Measurements from ENCODE around the gene PFDN1. TPM values are rescaled to one million over a fixed set of nuclear protein-coding genes. Genes with fewer than 3 reads are reported as not detected.

Gene PFDN1
- total and polyA plus RNA-seq, 4 donors, result 14.0 to 30.8 (median 20.7) TPM

DNA sequence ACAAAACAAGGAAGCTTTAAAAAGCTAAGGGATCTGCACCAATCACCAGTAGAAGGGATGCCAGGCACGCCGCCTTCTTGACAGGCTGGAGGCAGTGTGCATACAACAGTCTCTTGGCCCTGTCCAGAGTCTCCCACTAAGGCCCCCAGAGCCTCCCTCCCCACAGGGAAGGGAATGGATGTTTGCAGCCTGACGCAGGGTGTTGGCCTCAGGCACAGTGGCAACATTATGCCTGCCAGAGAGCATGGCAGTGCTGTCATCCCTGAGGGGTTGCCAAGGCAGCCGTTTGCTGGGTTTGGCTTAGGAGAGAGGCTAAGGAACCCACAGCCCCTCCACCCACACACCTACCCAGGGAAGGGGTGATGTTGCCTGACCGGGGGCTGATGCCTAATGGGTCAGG, 38.7 kb upstream of the PFDN1 start:
- H3K9ac ChIP-seq (ENCODE audit: low read depth in 1 of 2, low read length in 2 of 2), result no peak overlapping the region
- 87% methylated on average over 5 of the region's 5 CpGs for WGBS
- TF ChIP-seq GABPA (IDR thresholded peaks at IDR 0.05 in 1 of 2, conservative IDR thresholded peaks at IDR 0.05 in 1 of 2), result no peak
- no peak for TF ChIP-seq MAX (IDR thresholded peaks at IDR 0.05)
- TF ChIP-seq JUND (IDR thresholded peaks at IDR 0.05), result no peak
- no peak for TF ChIP-seq RAD21 (IDR thresholded peaks at IDR 0.05)
- no peak for TF ChIP-seq EGR1 (IDR thresholded peaks at IDR 0.05; ENCODE audit: low read depth in 2 of 2)
- no peak for TF ChIP-seq YY1 (IDR thresholded peaks at IDR 0.05)
- TF ChIP-seq HNF4A (conservative IDR thresholded peaks at IDR 0.05), result no peak
- no peak for TF ChIP-seq NR2F2 (IDR thresholded peaks at IDR 0.05)
- no peak for TF ChIP-seq ATF3 (IDR thresholded peaks at IDR 0.05)
- TF ChIP-seq TAF1 (conservative IDR thresholded peaks at IDR 0.05), result no peak
- no peak for TF ChIP-seq HNF4G (IDR thresholded peaks at IDR 0.05)
- no peak for TF ChIP-seq RXRA (IDR thresholded peaks at IDR 0.05)
- TF ChIP-seq FOXA2 (IDR thresholded peaks at IDR 0.05), result no peak
- TF ChIP-seq, protein P1, sequence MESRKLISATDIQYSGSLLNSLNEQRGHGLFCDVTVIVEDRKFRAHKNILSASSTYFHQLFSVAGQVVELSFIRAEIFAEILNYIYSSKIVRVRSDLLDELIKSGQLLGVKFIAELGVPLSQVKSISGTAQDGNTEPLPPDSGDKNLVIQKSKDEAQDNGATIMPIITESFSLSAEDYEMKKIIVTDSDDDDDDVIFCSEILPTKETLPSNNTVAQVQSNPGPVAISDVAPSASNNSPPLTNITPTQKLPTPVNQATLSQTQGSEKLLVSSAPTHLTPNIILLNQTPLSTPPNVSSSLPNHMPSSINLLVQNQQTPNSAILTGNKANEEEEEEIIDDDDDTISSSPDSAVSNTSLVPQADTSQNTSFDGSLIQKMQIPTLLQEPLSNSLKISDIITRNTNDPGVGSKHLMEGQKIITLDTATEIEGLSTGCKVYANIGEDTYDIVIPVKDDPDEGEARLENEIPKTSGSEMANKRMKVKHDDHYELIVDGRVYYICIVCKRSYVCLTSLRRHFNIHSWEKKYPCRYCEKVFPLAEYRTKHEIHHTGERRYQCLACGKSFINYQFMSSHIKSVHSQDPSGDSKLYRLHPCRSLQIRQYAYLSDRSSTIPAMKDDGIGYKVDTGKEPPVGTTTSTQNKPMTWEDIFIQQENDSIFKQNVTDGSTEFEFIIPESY (IDR thresholded peaks at IDR 0.05), result no peak
- no peak for TF ChIP-seq SP1 (IDR thresholded peaks at IDR 0.05)
- no peak for TF ChIP-seq CTCF (IDR thresholded peaks at IDR 0.05; ENCODE audit: low read depth, low read length, missing input control)
- no peak for TF ChIP-seq FOXA1 (IDR thresholded peaks at IDR 0.05)
- no peak overlapping the region for H3K4me3 ChIP-seq (ENCODE audit: low read depth in 1 of 3, low read length in 3 of 3)
- H3K4me1 ChIP-seq (ENCODE audit: control insufficient read depth in 4 of 4, insufficient read depth in 4 of 4, low read length in 3 of 4), result peaks cover 0 to 5% (median 3%) of the 10 kb centered on the region in 4 donors
- H3K27ac ChIP-seq (ENCODE audit: low read depth in 1 of 2, low read length in 2 of 2), result no peak overlapping the region
- no peaks in the 10 kb centered on the region for H3K9me3 ChIP-seq (ENCODE audit: control insufficient read depth in 4 of 4, low read length in 3 of 4)
- H3K36me3 ChIP-seq (ENCODE audit: control insufficient read depth in 4 of 4, insufficient read depth in 3 of 4, low read depth in 1 of 4, low read length in 3 of 4), result no peaks in the 10 kb centered on the region
- DNase-seq (ENCODE audit: low spot score), result no peak
- no peaks in the 10 kb centered on the region for H3K27me3 ChIP-seq (ENCODE audit: control insufficient read depth in 4 of 4, insufficient read depth in 4 of 4, low read length in 3 of 4)

DNA sequence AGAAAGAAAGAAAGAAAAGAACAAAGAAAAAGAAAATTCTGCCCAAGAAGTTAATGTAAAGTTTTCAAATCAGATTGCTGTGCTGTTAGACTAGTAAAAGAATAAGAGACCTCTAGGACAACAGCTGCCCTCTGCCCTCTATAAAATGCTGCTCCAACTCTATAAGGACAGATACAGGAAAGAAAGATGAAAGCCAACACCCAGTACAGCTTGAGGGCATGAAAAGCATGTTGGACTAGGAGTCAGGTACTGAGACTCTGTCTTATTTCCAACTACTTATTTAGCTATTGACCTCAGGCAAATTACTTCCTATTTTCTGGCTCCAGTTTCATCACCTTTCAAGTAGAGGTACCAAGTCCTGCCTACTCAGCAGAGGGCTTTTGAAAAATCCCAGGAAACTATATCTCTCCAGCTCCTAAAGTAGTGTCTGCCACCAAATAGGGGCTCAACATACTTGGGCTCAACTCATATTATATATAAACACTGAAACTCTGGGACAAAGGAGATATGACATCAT, 37.8 kb upstream of the PFDN1 start:
- H3K27ac ChIP-seq (ENCODE audit: low read depth in 1 of 2, low read length in 2 of 2), result no peak overlapping the region
- no peaks in the 10 kb centered on the region for H3K36me3 ChIP-seq (ENCODE audit: control insufficient read depth in 4 of 4, insufficient read depth in 3 of 4, low read depth in 1 of 4, low read length in 3 of 4)
- H3K9me3 ChIP-seq (ENCODE audit: control insufficient read depth in 4 of 4, low read length in 3 of 4), result no peaks in the 10 kb centered on the region
- TF ChIP-seq HNF4G (IDR thresholded peaks at IDR 0.05), result no peak
- no peak for TF ChIP-seq FOXA2 (IDR thresholded peaks at IDR 0.05)
- TF ChIP-seq YY1 (IDR thresholded peaks at IDR 0.05), result no peak
- TF ChIP-seq SP1 (IDR thresholded peaks at IDR 0.05), result no peak
- TF ChIP-seq ATF3 (IDR thresholded peaks at IDR 0.05), result no peak
- TF ChIP-seq TAF1 (conservative IDR thresholded peaks at IDR 0.05), result no peak
- TF ChIP-seq RXRA (IDR thresholded peaks at IDR 0.05), result no peak
- no peak for TF ChIP-seq FOXA1 (IDR thresholded peaks at IDR 0.05)
- peaks cover 0 to 10% (median 8%) of the 10 kb centered on the region in 4 donors for H3K4me1 ChIP-seq (ENCODE audit: control insufficient read depth in 4 of 4, insufficient read depth in 4 of 4, low read length in 3 of 4)
- no peaks in the 10 kb centered on the region for H3K27me3 ChIP-seq (ENCODE audit: control insufficient read depth in 4 of 4, insufficient read depth in 4 of 4, low read length in 3 of 4)
- H3K9ac ChIP-seq (ENCODE audit: low read depth in 1 of 2, low read length in 2 of 2), result no peak overlapping the region
- no peak for DNase-seq (ENCODE audit: low spot score)
- no peak overlapping the region for H3K4me3 ChIP-seq (ENCODE audit: low read depth in 1 of 3, low read length in 3 of 3)
